ENCODE measurements around the gene FBXL14. TPM values are rescaled to one million over a fixed set of nuclear protein-coding genes. Genes with fewer than 3 reads are reported as not detected.

Gene FBXL14
- total and polyA plus RNA-seq, 9 of the 15 experiments (the other 6 are each of a cell fraction or from before 2014, with no cell fraction given): 0.13 to 9.8 (median 3.3) TPM

DNA sequence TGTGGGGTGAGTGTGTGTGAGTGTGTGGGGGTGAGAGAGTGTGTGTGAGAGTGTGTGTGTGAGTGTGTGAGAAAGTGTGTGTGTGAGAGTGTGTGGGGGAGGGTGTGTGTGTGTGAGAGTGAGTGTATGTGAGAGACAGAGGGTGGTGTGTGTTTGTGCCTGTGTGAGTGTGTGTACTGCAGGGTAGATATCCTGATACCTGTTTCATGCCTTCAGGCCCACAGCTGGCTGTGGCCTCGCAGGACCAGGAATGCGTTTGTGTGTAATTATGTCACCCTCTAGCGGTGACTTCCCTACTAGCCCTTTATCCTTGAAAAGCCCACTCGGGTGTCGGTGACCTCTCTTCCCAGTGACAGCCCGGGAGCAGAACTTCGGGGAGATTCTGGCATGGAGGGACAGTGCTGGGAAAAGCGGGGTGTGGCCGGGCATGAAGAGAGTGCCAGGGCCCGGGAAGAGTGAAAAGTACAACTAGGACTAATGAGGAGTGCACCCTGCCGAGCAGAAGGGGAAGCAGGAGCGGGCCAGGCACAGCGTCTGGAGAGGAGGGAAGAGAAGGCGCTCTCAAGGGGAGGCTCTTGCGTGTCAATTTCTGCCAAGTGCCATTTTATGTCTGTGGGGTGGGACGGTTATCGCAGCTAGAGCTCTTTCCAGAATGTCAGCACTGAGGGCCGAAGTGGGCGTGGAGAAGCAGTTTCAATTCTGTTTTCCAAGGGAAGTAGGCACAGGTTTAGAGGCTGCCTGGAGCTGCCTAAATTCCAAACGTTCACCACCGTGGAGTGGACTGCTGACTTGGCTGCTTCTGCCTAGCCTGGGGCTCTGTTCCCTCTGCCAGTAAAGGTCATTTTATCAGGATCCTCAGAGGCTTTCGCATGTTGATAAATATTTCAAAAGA lies 11.0 kb upstream of the FBXL14 start (continued):
- TF ChIP-seq, protein P1, sequence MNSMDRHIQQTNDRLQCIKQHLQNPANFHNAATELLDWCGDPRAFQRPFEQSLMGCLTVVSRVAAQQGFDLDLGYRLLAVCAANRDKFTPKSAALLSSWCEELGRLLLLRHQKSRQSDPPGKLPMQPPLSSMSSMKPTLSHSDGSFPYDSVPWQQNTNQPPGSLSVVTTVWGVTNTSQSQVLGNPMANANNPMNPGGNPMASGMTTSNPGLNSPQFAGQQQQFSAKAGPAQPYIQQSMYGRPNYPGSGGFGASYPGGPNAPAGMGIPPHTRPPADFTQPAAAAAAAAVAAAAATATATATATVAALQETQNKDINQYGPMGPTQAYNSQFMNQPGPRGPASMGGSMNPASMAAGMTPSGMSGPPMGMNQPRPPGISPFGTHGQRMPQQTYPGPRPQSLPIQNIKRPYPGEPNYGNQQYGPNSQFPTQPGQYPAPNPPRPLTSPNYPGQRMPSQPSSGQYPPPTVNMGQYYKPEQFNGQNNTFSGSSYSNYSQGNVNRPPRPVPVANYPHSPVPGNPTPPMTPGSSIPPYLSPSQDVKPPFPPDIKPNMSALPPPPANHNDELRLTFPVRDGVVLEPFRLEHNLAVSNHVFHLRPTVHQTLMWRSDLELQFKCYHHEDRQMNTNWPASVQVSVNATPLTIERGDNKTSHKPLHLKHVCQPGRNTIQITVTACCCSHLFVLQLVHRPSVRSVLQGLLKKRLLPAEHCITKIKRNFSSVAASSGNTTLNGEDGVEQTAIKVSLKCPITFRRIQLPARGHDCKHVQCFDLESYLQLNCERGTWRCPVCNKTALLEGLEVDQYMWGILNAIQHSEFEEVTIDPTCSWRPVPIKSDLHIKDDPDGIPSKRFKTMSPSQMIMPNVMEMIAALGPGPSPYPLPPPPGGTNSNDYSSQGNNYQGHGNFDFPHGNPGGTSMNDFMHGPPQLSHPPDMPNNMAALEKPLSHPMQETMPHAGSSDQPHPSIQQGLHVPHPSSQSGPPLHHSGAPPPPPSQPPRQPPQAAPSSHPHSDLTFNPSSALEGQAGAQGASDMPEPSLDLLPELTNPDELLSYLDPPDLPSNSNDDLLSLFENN (IDR thresholded peaks at IDR 0.05; ENCODE audit: low read depth in 2 of 2, low read length in 2 of 2): no peak
- TF ChIP-seq ZNF766 (CRISPR knock-in tag; conservative IDR thresholded peaks at IDR 0.05) (0 out of 2 replicates have a peak, but pooled peaks have one; percentile 30), NRF1 (conservative IDR thresholded peaks at IDR 0.05 in 1 of 2, IDR thresholded peaks at IDR 0.05 in 1 of 2) (0 out of 4 replicates have a peak, but pooled peaks have one; percentile 9 to 20), ZNF444 (CRISPR knock-in tag; IDR thresholded peaks at IDR 0.05) (no peak), SMAD2 (IDR thresholded peaks at IDR 0.05; ENCODE audit: low read depth, low read length) (no peak), SUPT5H (IDR thresholded peaks at IDR 0.05) (0 out of 2 replicates have a peak, but pooled peaks have one; percentile 22), ZKSCAN1 (IDR thresholded peaks at IDR 0.05; ENCODE audit: low read depth, low read length) (no peak), PHB (CRISPR knock-in tag; IDR thresholded peaks at IDR 0.05) (0 out of 2 replicates have a peak, but pooled peaks have one; percentile 10), RBM39 (optimal IDR thresholded peaks at IDR 0.05; ENCODE audit: low read depth, low read length) (no peak), NCOA1 (IDR thresholded peaks at IDR 0.05; ENCODE audit: low read depth) (peak; percentile 34)
- TF ChIP-seq, protein P2, sequence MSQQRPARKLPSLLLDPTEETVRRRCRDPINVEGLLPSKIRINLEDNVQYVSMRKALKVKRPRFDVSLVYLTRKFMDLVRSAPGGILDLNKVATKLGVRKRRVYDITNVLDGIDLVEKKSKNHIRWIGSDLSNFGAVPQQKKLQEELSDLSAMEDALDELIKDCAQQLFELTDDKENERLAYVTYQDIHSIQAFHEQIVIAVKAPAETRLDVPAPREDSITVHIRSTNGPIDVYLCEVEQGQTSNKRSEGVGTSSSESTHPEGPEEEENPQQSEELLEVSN (IDR thresholded peaks at IDR 0.05; ENCODE audit: borderline replicate concordance in 1 of 2, extremely low read depth in 1 of 2, insufficient read depth in 1 of 2, insufficient read length in 1 of 2, low read depth in 1 of 2, low read length in 1 of 2, poor library complexity in 1 of 2, severe bottlenecking in 1 of 2): no peak
- TF ChIP-seq, protein P3, sequence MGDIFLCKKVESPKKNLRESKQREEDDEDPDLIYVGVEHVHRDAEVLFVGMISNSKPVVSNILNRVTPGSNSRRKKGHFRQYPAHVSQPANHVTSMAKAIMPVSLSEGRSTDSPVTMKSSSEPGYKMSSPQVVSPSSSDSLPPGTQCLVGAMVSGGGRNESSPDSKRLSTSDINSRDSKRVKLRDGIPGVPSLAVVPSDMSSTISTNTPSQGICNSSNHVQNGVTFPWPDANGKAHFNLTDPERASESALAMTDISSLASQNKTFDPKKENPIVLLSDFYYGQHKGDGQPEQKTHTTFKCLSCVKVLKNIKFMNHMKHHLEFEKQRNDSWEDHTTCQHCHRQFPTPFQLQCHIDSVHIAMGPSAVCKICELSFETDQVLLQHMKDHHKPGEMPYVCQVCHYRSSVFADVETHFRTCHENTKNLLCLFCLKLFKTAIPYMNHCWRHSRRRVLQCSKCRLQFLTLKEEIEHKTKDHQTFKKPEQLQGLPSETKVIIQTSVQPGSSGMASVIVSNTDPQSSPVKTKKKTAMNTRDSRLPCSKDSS (IDR thresholded peaks at IDR 0.05; ENCODE audit: low read depth, partially characterized antibody): peak; percentile 12
- TF ChIP-seq, protein P4, sequence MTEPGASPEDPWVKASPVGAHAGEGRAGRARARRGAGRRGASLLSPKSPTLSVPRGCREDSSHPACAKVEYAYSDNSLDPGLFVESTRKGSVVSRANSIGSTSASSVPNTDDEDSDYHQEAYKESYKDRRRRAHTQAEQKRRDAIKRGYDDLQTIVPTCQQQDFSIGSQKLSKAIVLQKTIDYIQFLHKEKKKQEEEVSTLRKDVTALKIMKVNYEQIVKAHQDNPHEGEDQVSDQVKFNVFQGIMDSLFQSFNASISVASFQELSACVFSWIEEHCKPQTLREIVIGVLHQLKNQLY (CRISPR knock-in tag; conservative IDR thresholded peaks at IDR 0.05): no peak
- TF ChIP-seq, protein P5, sequence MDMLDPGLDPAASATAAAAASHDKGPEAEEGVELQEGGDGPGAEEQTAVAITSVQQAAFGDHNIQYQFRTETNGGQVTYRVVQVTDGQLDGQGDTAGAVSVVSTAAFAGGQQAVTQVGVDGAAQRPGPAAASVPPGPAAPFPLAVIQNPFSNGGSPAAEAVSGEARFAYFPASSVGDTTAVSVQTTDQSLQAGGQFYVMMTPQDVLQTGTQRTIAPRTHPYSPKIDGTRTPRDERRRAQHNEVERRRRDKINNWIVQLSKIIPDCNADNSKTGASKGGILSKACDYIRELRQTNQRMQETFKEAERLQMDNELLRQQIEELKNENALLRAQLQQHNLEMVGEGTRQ (CRISPR knock-in tag; IDR thresholded peaks at IDR 0.05): no peak
- TF ChIP-seq, protein P6, sequence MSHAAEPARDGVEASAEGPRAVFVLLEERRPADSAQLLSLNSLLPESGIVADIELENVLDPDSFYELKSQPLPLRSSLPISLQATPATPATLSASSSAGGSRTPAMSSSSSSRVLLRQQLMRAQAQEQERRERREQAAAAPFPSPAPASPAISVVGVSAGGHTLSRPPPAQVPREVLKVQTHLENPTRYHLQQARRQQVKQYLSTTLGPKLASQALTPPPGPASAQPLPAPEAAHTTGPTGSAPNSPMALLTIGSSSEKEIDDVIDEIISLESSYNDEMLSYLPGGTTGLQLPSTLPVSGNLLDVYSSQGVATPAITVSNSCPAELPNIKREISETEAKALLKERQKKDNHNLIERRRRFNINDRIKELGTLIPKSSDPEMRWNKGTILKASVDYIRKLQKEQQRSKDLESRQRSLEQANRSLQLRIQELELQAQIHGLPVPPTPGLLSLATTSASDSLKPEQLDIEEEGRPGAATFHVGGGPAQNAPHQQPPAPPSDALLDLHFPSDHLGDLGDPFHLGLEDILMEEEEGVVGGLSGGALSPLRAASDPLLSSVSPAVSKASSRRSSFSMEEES (CRISPR knock-in tag; IDR thresholded peaks at IDR 0.05): no peak
